ENCODE data around the gene ARID3C. TPM values are rescaled to one million over a fixed set of nuclear protein-coding genes. Genes with fewer than 3 reads are reported as not detected.

Gene ARID3C
- total and polyA plus RNA-seq, 10 donors = not detected

GRCh38 chr9:34659592-34660253, 30.9 kb upstream of the ARID3C start:
- no peaks in the 10 kb centered on the region for H3K27me3 ChIP-seq (replicated peaks in 1 of 7)
- peaks cover under 1 to 24% (median 10%) of the 10 kb centered on the region in 6 donors for H3K4me1 ChIP-seq
- no peak for DNase-seq
- H3K36me3 ChIP-seq = peaks cover 0 to 25% (median 4%) of the 10 kb centered on the region in 6 donors
- no peak overlapping the region for H3K4me3 ChIP-seq
- intact Hi-C loops (cut with DNase I; ENCODE audit: low total_unique reads) = no loop called here
- TF ChIP-seq CTCF (IDR thresholded peaks at IDR 0.05 in 8 of 11, conservative IDR thresholded peaks at IDR 0.05 in 3 of 11) = no peak
- no peaks in the 10 kb centered on the region for H3K9me3 ChIP-seq
- WGBS, 5 donors = 78 to 97% (median 94%) methylated on average over 7 to 8 of the region's 8 CpGs
- H3K27ac ChIP-seq = no peak overlapping the region

DNA sequence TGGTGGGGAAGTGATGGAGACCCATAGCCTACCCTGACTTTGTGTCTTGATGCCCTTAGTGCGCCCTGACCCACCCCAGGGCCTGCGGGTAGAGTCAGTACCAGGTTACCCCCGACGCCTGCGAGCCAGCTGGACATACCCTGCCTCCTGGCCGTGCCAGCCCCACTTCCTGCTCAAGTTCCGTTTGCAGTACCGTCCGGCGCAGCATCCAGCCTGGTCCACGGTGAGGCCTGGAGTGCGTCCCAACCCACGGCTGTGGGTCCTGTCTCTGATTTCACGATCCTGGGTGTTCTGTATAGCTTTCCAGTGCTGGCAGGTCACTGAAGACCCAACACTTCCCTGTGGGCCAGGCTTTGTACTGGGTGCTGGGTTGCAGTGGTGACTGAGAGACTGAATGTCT, 29.6 kb upstream of the ARID3C start:
- no peak overlapping the region for H3K4me3 ChIP-seq
- no peak overlapping the region for H3K27ac ChIP-seq
- DNase-seq = no peak
- no peaks in the 10 kb centered on the region for H3K9me3 ChIP-seq
- peak in 1 of 3 donors; percentile 30 for TF ChIP-seq POLR2AphosphoS5 (IDR thresholded peaks at IDR 0.05)
- no peak for TF ChIP-seq POLR2A (IDR thresholded peaks at IDR 0.05)
- 89 to 91% (median 90%) methylated on average over 5 to 14 of the region's 14 CpGs for WGBS, 5 donors
- intact Hi-C loops (cut with DNase I; ENCODE audit: low total_unique reads) = no loop called here
- peaks cover 0 to 25% (median 4%) of the 10 kb centered on the region in 6 donors for H3K36me3 ChIP-seq
- no peaks in the 10 kb centered on the region for H3K27me3 ChIP-seq (replicated peaks in 1 of 7)
- H3K4me1 ChIP-seq = peaks cover under 1 to 24% (median 14%) of the 10 kb centered on the region in 6 donors

DNA sequence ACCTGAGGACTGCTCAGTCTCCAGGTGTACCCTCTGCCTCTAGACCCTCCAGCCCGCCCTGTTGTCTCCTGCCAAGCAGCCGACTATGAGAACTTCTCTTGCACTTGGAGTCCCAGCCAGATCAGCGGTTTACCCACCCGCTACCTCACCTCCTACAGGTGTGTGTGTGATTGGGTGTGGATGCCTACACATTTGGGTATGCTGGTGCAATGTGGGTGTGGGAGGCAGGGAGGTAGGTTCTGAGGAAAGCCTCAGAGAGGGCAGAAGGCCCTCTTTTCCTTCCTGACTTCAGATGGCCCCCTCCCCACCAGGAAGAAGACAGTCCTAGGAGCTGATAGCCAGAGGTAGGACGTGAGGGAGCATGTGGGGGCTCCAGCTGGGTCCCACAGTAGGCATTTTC, 28.1 kb upstream of the ARID3C start:
- H3K4me1 ChIP-seq = peaks cover 15 to 35% (median 27%) of the 10 kb centered on the region in 6 donors
- DNase-seq = no peak
- no peaks in the 10 kb centered on the region for H3K27me3 ChIP-seq (replicated peaks in 1 of 7)
- 83 to 93% (median 84%) methylated on average over 4 to 5 of the region's 5 CpGs for WGBS, 5 donors
- TF ChIP-seq POLR2AphosphoS5 (IDR thresholded peaks at IDR 0.05) (no peak), CTCF (IDR thresholded peaks at IDR 0.05 in 8 of 11, conservative IDR thresholded peaks at IDR 0.05 in 3 of 11) (no peak), POLR2A (IDR thresholded peaks at IDR 0.05) (no peak)
- peaks cover 0 to 25% (median 4%) of the 10 kb centered on the region in 6 donors for H3K36me3 ChIP-seq
- intact Hi-C loops (cut with DNase I; ENCODE audit: low total_unique reads) = no loop called here
- H3K4me3 ChIP-seq = no peak overlapping the region
- no peaks in the 10 kb centered on the region for H3K9me3 ChIP-seq
- H3K27ac ChIP-seq = no peak overlapping the region

GRCh38 chr9:34655394-34655793, 26.5 kb upstream of the ARID3C start:
- H3K4me1 ChIP-seq = peaks cover 15 to 50% (median 32%) of the 10 kb centered on the region in 6 donors
- peak overlapping the region in 2 of 8 donors; percentile 30 to 70 for H3K27ac ChIP-seq
- H3K9me3 ChIP-seq = no peaks in the 10 kb centered on the region
- 75 to 92% (median 83%) methylated on average over 5 of the region's 5 CpGs for WGBS, 5 donors
- no peak for DNase-seq
- intact Hi-C loops (cut with DNase I; ENCODE audit: low total_unique reads) = no loop called here
- peaks cover 0 to 22% (median 8%) of the 10 kb centered on the region in 6 donors for H3K36me3 ChIP-seq
- no peaks in the 10 kb centered on the region for H3K27me3 ChIP-seq (replicated peaks in 1 of 7)
- no peak overlapping the region for H3K4me3 ChIP-seq
- TF ChIP-seq POLR2A (IDR thresholded peaks at IDR 0.05) (no peak), POLR2AphosphoS5 (IDR thresholded peaks at IDR 0.05) (no peak), CTCF (IDR thresholded peaks at IDR 0.05 in 8 of 11, conservative IDR thresholded peaks at IDR 0.05 in 3 of 11) (no peak)

Data from spleen (tissue), 11 donors.